Panc1 (cell line): Measurements from ENCODE around the gene ROBO4. TPM values are rescaled to one million over a fixed set of nuclear protein-coding genes. Genes with fewer than 3 reads are reported as not detected.

ENCODE experiments used
- ATAC-seq: fragments of 200-7000 bp; cut with Tn5 transposase; 2 replicates; pipeline ENCODE4 v1.9.1; 2020; ENCODE audit warnings: mild to moderate bottlenecking, moderate library complexity
- BruUV-seq: library from RNA; stranded (reverse); fragments of 400-500 nt; replicated peaks from 2 replicates; lab custom pipeline; 2021; lab: Mats Ljungman, UMichigan
- CTCF ChIA-PET: fragments of 300-600 bp; sonication (Branson Sonifier 250); formaldehyde crosslinking; loops from one replicate; lab custom pipeline; 2022; ENCODE audit warnings: antibody characterized with exemption; lab: Charles Lee
- POLR2A ChIA-PET: fragments of 300-600 bp; sonication (Branson Sonifier 250); formaldehyde crosslinking; loops from one replicate; lab custom pipeline; 2022; ENCODE audit warnings: antibody characterized with exemption; lab: Charles Lee
- DNase-seq: peaks from one replicate; pipeline ENCODE4 v3.0.0-alpha.2; 2010; ENCODE audit warnings: low read depth, low spot score
- H3K27ac ChIP-seq: 2 replicates; pipeline ENCODE4 v1.5.1; 2011; ENCODE audit warnings: mild to moderate bottlenecking, low read length, inconsistent platforms
- H3K27me3 ChIP-seq: fragments of 200-500 bp; sonication (Bioruptor generic); 2 replicates; pipeline ENCODE4 v1.6.0; 2014; ENCODE audit warnings: low read length, inconsistent platforms; ENCODE audit not compliant: control insufficient read depth, insufficient read depth
- H3K36me3 ChIP-seq: fragments of 200-500 bp; sonication (Bioruptor generic); 2 replicates; pipeline ENCODE4 v1.5.1; 2014; ENCODE audit warnings: inconsistent platforms, mild to moderate bottlenecking, low read length, moderate library complexity; ENCODE audit not compliant: control insufficient read depth, insufficient read depth
- H3K4me1 ChIP-seq: 2 replicates; pipeline ENCODE4 v1.5.1; 2011; ENCODE audit warnings: inconsistent platforms, mild to moderate bottlenecking, low read length, moderate library complexity; ENCODE audit not compliant: control insufficient read depth, insufficient read depth
- H3K4me3 ChIP-seq, 2 experiments: 2 replicates each; pipeline ENCODE4 v1.5.1; 2011 to 2012; ENCODE audit warnings: low read depth in 2 of 2, low read length in 2 of 2, mild to moderate bottlenecking in 2 of 2, inconsistent platforms in 1 of 2, moderate library complexity in 1 of 2
- H3K9me3 ChIP-seq: fragments of 200-500 bp; sonication (Bioruptor generic); 2 replicates; pipeline ENCODE4 v1.5.1; 2014; ENCODE audit warnings: low read depth, mild to moderate bottlenecking, inconsistent platforms, low read length, moderate library complexity; ENCODE audit not compliant: control insufficient read depth, insufficient read depth
- CTCF ChIP-seq: fragments of 450-650 bp; IDR thresholded peaks from 2 replicates; pipeline ENCODE4 v1.5.1; 2017; ENCODE audit warnings: mild to moderate bottlenecking
- POLR2AphosphoS5 ChIP-seq: IDR thresholded peaks from 2 replicates; pipeline ENCODE4 v1.6.1; 2012; ENCODE audit warnings: mild to moderate bottlenecking, low read depth, low read length, moderate library complexity
- SIN3A ChIP-seq: IDR thresholded peaks from 2 replicates; pipeline ENCODE4 v1.6.1; 2012; ENCODE audit warnings: low read depth, mild to moderate bottlenecking, low read length, moderate library complexity, borderline replicate concordance; ENCODE audit not compliant: insufficient read depth
- TCF7L2 ChIP-seq: IDR thresholded peaks from 2 replicates; pipeline ENCODE4 v1.6.1; 2011; ENCODE audit warnings: mild to moderate bottlenecking, low read depth, low read length, inconsistent platforms
- in situ Hi-C: cut with HindIII; loops from 2 replicates; pipeline ENCODE4 v1.10.0; 2016; ENCODE audit warnings: low sequenced_read_pairs, low pct_unique_long_range_greater_than_20kb
- intact Hi-C: fragments of 100-400 bp; cut with micrococcal nuclease; formaldehyde crosslinking; loops from one replicate; pipeline ENCODE4 v1.10.0; 2022; ENCODE audit not compliant: unreplicated experiment
- total RNA-seq: library from RNA; stranded (reverse); gene quantifications from one replicate; pipeline ENCODE4 v1.2.1, GENCODE V29; 2021; ENCODE audit not compliant: unreplicated experiment
- TF ChIP-seq, protein P1 (sequence below), 2 experiments: IDR thresholded peaks; 2 replicates each; pipeline ENCODE4 v1.6.1; 2011 to 2012; ENCODE audit warnings: low read depth in 2 of 2, control low read depth in 1 of 2, low read length in 1 of 2, mild to moderate bottlenecking in 1 of 2, moderate library complexity in 1 of 2; ENCODE audit not compliant: insufficient read depth in 1 of 2

Gene ROBO4
- total RNA-seq, 1 experiment from 2014 or later = 0.26 TPM

GRCh38 chr11:124915541-124916369 lies 18.1 kb upstream of the ROBO4 start:
- in situ Hi-C loops (no loop called here), intact Hi-C loops (loop anchor here (10.0 kb wide), 1 partner anchor 119 kb away; no protein-coding TSS in a partner anchor)
- TF ChIP-seq CTCF (no peak), SIN3A (no peak), POLR2AphosphoS5 (no peak), TCF7L2 (no peak)
- TF ChIP-seq, protein P1, sequence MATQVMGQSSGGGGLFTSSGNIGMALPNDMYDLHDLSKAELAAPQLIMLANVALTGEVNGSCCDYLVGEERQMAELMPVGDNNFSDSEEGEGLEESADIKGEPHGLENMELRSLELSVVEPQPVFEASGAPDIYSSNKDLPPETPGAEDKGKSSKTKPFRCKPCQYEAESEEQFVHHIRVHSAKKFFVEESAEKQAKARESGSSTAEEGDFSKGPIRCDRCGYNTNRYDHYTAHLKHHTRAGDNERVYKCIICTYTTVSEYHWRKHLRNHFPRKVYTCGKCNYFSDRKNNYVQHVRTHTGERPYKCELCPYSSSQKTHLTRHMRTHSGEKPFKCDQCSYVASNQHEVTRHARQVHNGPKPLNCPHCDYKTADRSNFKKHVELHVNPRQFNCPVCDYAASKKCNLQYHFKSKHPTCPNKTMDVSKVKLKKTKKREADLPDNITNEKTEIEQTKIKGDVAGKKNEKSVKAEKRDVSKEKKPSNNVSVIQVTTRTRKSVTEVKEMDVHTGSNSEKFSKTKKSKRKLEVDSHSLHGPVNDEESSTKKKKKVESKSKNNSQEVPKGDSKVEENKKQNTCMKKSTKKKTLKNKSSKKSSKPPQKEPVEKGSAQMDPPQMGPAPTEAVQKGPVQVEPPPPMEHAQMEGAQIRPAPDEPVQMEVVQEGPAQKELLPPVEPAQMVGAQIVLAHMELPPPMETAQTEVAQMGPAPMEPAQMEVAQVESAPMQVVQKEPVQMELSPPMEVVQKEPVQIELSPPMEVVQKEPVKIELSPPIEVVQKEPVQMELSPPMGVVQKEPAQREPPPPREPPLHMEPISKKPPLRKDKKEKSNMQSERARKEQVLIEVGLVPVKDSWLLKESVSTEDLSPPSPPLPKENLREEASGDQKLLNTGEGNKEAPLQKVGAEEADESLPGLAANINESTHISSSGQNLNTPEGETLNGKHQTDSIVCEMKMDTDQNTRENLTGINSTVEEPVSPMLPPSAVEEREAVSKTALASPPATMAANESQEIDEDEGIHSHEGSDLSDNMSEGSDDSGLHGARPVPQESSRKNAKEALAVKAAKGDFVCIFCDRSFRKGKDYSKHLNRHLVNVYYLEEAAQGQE (IDR thresholded peaks at IDR 0.05; ENCODE audit: insufficient read depth in 1 of 2, low read depth in 2 of 2, low read length in 1 of 2) = no peak
- H3K36me3 ChIP-seq = no peaks in the 10 kb centered on the region
- no peak overlapping the region for H3K4me3 ChIP-seq
- H3K4me1 ChIP-seq = no peaks in the 10 kb centered on the region
- ChIA-PET POLR2A (no interaction called here), CTCF (no interaction called here)
- no peaks in the 10 kb centered on the region for H3K9me3 ChIP-seq
- ATAC-seq = no peak
- H3K27me3 ChIP-seq = no peaks in the 10 kb centered on the region; the same call in 1 of the 2 replicates
- BruUV-seq = no TSS peak
- H3K27ac ChIP-seq = no peak overlapping the region
- no peak for DNase-seq

- in situ Hi-C loops = no loop called here
- ChIA-PET POLR2A (interaction anchor here (0.9 kb wide), 1 partner anchor 20 kb away, joined by 8 read pairs; no protein-coding TSS in a partner anchor), CTCF (no interaction called here)
- Histone ChIP-seq H3K27ac (no peak overlapping the region), H3K36me3 (no peaks in the 10 kb centered on the region), H3K9me3 (no peaks in the 10 kb centered on the region), H3K4me3 (no peak overlapping the region), H3K4me1 (0 out of 2 replicates have a peak, but pooled peaks cover 3% of the 10 kb centered on the region), H3K27me3 (peaks cover 30% of the 10 kb centered on the region)
- ATAC-seq (no peak), DNase-seq (no peak)
- no TSS peak for BruUV-seq
- TF ChIP-seq POLR2AphosphoS5 = no peak
- TF ChIP-seq CTCF = no peak
- TF ChIP-seq SIN3A = no peak
- TF ChIP-seq TCF7L2 = no peak
- TF ChIP-seq, protein P1 (IDR thresholded peaks at IDR 0.05; ENCODE audit: insufficient read depth in 1 of 2, low read depth in 2 of 2, low read length in 1 of 2) = no peak
- intact Hi-C loops = no loop called here
Observed at GRCh38 chr11:124902616-124903015, 5.0 kb upstream of the ROBO4 start.
